Measurements from ENCODE around the gene CEP295NL.

DNA sequence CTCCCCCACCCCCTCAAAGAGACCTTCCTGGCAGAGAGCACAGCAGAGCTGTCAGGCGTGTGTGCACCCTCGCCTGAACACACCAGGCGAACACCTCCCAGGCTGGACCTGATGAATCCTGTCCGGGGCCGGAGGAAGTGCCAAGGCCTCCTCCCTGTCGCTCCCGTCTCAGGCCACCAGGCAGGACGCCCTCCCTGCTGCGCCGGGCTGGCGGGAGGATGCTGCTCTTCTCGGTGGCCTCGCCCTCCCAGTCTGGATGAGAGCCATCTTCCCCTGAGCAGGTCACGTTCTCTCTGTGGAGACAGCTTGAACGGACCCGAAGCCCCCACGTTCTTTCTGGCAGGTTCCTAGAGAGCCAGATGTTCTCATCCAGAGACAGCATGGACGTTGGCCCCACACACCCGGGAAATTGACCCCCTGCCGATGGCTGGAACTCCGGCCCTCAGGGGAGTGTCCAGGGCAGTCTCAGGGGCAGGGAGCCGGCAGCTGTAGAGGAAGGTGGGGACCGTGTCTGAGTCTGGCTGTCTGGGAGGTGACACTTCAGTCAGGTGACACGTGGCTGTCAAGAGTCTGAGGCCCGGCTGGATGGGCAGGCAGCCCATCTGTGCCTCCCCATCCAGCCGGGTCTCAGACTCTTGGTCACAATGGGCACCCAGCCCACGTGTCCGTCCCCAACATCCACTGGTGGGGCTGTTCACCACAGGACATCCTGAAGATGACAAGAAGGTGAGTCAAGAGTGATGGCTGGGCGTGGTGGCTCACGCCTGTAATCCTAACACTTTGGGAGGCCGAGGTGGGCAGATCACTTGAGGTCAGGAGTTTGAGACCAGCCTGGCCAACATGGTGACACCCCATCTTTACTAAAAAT, 27.1 kb upstream of the CEP295NL start:
- TF ChIP-seq CTCF (IDR thresholded peaks at IDR 0.05) (no peak), POLR2A (IDR thresholded peaks at IDR 0.05) (no peak)

Data from uterus (tissue), 2 donors.